ENCODE results near the gene GDI2.

DNA sequence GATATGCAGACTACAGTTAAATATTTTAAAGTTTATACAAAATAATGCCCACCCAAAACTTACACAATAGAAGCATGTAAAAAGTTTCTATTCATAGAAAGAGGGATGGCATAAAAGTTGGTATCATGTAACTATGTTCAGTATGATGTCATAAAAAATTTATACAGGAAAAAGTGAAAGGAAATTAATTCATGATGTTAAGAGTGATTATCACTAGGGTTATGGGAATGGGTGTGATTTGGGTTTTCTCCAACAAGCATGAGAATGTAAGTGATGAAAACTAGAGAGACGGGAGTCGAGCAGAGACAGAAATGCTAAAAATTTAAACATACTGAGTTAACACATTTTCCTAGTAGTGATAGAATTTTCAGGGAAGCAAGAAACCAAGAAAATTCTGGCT, 52.7 kb downstream of the GDI2 start:
- TF ChIP-seq, protein P1, sequence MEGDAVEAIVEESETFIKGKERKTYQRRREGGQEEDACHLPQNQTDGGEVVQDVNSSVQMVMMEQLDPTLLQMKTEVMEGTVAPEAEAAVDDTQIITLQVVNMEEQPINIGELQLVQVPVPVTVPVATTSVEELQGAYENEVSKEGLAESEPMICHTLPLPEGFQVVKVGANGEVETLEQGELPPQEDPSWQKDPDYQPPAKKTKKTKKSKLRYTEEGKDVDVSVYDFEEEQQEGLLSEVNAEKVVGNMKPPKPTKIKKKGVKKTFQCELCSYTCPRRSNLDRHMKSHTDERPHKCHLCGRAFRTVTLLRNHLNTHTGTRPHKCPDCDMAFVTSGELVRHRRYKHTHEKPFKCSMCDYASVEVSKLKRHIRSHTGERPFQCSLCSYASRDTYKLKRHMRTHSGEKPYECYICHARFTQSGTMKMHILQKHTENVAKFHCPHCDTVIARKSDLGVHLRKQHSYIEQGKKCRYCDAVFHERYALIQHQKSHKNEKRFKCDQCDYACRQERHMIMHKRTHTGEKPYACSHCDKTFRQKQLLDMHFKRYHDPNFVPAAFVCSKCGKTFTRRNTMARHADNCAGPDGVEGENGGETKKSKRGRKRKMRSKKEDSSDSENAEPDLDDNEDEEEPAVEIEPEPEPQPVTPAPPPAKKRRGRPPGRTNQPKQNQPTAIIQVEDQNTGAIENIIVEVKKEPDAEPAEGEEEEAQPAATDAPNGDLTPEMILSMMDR (conservative IDR thresholded peaks at IDR 0.05) = no peak
- no peak for TF ChIP-seq EZH2 (IDR thresholded peaks at IDR 0.05; ENCODE audit: low read depth)

Data from PC-9 (cell line).